T-helper 2 cell treated with Interferon-gamma antibody and Interleukin-4, amounts not matched to agents 5 μg/mL and 100 μg/mL, for 36 hours (primary cell): ENCODE measurements around the gene NKX2-2.

Experiments
- DNase-seq: peaks from one replicate; pipeline ENCODE4 v3.0.0; 2021; ENCODE audit warnings: low spot score
- H3K27ac Mint-ChIP-seq: one replicate; pipeline ENCODE4 v1.8.0; 2021; ENCODE audit warnings: mild to moderate bottlenecking, mixed read lengths
- H3K27me3 Mint-ChIP-seq: one replicate; pipeline ENCODE4 v1.8.0; 2021; ENCODE audit warnings: low read depth, mixed read lengths
- H3K36me3 Mint-ChIP-seq: one replicate; pipeline ENCODE4 v1.8.0; 2021; ENCODE audit warnings: low read depth, mixed read lengths
- H3K4me1 Mint-ChIP-seq: one replicate; pipeline ENCODE4 v1.8.0; 2021; ENCODE audit warnings: low read depth, mixed read lengths
- H3K4me3 Mint-ChIP-seq: one replicate; pipeline ENCODE4 v1.8.0; 2022; ENCODE audit warnings: mild to moderate bottlenecking, moderate library complexity, mixed read lengths
- H3K9me3 Mint-ChIP-seq: one replicate; pipeline ENCODE4 v1.8.0; 2021; ENCODE audit warnings: mixed read lengths

Gene NKX2-2

DNA sequence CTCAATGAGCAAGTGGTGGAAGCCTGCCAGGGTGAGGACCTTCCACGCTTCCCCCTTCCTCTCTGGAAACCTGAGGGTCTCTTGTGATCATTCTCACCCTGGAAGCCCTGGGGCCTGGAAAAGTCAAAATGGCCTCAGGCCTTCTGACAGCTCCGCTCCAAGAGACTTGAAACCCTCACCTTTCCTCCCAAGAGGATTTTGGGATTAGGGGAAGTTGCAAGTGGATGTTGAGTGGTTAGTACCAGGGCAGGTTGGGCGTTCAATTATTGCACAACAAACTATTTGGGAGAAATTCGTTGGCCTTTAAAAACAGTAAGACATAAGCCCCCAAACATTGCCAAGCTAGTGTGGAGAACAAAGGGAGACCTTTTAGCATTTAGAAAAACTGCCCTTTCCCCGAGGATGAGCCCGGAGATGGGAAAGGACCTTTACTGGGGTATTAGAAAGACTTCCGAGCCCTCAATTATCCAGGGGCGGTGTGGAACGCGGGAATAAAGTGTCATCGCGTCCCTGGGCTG is 4.7 kb downstream of the NKX2-2 start:
- Mint-ChIP-seq H3K9me3 (no peaks in the 10 kb centered on the region), H3K27ac (no peak overlapping the region), H3K27me3 (peaks cover 74% of the 10 kb centered on the region), H3K4me3 (peak overlapping the region; percentile 77), H3K4me1 (peaks cover 22% of the 10 kb centered on the region), H3K36me3 (peaks cover 2% of the 10 kb centered on the region)
- DNase-seq = no peak

DNA sequence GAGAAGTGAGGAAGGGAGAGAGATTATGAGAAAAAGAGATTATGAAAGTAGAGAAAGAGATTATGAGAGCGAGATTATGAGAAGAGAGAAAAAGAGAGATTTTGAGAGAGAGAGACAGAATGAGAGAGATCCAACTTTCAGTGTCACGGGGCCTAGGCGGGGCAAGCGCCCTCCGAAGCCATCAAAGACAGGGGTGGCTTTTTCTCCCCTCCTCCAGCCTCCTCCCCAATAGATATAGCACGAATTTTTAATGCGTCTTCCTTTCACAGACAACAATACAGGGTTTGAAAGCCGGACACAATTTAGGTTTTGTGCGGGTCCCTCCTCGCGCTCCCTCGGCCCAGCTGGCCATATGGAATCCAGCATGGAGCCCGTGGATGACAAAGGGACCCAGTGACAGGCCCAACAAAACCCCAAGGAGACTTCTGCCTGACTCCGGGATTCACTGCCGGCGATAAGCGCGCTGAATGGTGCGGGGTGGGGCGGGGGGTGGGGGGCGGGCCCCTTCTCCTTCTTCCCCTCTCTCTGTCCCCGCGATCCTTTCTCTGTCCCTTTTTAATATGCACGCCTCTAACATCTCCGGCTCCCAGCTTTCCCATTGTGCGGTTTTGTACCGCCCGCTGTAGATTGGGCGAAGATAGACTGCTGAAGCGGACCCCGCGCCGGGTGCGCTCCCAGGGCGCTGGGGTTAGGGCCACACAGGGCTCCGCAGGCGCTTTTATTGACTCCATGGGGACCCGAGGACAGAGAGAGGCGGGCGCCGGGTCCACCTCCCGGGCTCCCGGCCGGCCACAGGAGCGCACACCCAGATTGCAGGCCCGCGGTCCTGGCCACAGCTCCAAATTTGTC is 5.4 kb downstream of the NKX2-2 start:
- DNase-seq = no peak
- Mint-ChIP-seq H3K9me3 (no peaks in the 10 kb centered on the region), H3K27me3 (peaks cover 75% of the 10 kb centered on the region), H3K4me1 (peaks cover 27% of the 10 kb centered on the region), H3K27ac (peak overlapping the region; percentile 21), H3K4me3 (no peak overlapping the region), H3K36me3 (peaks cover 2% of the 10 kb centered on the region)

DNA sequence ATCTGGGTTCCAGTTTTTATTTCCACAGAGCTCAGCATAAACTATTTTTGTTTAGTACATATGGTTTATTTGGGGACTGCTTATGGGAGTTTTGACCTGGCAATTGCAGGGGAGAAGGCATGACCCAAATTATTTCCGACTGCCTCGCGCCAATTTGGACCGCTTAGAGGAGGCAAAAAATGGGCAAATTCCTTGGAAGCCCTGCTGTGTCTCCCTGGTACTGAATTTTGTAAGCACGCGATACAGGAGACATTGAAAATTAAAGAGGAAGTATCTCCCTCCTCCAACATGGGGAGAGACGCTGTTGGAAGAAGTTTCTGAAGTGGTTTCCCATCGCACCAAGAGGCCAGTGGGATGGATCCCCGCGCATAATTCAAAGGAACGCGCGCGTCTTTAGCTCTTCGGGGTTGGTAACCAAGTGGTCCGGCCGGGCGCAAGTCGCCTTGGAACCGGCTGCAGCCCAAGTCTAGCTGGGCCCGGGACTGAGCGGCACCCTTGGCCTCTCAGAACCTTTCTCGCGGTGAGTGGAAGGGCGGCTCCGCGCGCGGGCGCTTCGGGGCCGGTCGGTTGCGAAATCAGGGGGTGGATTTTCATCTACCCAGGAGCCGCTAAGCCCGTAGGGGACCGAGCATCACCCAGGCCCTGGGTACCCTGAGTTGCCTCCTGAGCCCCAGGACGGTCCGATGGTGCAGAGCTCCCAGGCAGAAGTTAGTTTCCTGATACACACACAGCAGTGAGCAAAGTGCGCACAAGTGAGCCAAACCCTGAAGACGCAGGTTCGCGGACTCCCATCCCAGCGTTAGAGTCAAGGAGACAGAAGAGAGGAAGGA is 6.2 kb downstream of the NKX2-2 start:
- Mint-ChIP-seq H3K36me3 (peaks cover 2% of the 10 kb centered on the region), H3K9me3 (no peaks in the 10 kb centered on the region), H3K27me3 (peaks cover 70% of the 10 kb centered on the region), H3K4me1 (peaks cover 32% of the 10 kb centered on the region), H3K4me3 (no peak overlapping the region), H3K27ac (peak overlapping the region; percentile 21)
- DNase-seq = no peak

DNA sequence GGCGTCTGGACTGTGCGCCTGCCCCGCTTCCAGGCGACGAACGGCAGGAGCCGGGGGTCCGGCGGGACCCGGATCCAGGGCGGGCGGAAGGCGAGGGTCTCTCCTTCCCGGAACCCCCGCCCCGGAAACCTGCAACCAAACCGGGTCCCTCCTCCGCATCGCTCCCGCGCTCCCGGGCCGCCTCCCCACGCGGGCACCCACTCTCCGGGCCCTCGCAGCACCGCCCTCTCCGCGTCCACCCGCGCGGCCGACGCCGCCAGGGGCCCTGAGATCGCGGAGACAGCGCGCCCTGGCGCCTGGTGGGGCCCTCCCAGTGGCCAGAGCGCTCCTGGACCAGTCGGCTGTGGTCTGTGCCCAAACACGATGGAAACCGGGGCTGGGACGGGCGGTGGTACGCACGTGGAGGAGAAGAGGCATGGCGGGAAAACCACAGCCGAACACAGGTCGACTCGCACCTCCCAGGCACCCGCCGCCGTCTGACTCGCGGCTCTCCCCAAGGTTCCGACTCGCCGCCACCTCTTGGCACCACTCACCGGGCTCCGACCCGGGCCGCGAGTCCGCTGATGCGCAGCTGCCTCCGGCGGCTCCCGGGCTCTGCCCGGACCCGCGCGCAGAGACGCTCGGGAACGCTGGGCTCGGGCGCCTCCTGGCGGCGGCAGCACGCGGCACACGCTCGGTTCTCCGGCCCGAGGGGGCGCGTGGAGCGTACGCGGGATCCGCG is 7.9 kb downstream of the NKX2-2 start:
- Mint-ChIP-seq H3K27me3 (peaks cover 55% of the 10 kb centered on the region), H3K36me3 (peaks cover 2% of the 10 kb centered on the region), H3K27ac (peak overlapping the region; percentile 55), H3K4me3 (peak overlapping the region; percentile 71), H3K9me3 (no peaks in the 10 kb centered on the region), H3K4me1 (peaks cover 26% of the 10 kb centered on the region)
- peak; percentile 64 for DNase-seq

DNA sequence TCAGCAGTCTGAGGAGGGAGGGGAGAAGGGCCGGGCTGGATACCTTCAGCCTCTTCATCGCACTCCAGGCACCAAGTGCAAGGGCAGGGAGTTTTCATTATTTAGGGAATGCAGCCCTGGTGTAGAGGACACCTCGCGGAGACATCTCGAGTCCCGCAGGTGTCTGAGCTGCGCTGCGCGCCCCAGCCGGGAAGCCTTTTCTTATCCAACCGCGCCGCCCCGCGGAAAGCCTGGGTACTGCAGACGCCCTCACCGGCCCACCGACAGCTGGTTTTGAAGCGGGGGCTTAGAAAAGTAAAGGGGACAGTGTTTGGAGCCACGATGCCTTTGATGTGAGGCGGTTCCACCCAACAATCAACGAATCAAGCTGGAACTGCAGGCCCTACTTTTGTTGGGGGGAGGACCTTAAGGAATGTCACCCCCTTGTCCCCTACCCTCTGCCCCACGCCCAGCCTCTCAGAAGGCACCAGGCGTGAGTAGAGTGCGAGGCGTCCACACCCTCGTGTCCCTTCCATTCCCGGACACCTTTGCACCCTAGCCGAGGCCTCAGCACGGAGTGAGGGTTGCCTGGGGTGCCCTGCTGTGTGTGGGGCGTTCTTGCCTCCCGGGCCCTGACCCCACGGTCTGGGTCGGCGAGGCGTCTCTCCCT is 8.6 kb downstream of the NKX2-2 start:
- peaks cover 52% of the 10 kb centered on the region for H3K27me3 Mint-ChIP-seq

DNA sequence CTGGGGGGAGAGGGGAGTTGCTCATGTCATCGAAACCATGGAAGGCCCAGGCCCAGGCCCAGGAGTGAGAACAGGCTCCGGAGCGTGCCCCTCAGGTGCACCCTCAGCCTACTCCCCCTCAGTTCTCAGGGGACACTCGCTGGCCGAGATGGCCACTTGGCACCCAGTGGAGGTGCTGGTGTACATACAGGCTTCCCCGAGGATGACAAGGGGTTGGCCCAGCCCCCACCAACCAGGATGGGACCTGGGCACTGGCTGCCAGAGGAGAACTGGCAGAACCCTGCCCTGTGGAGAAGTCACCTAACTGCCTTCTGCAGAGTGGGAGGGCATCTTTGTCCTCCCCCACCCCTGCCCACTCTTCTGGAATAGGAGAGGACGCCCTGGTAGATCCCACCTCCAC is 9.5 kb downstream of the NKX2-2 start:
- H3K9me3 Mint-ChIP-seq = no peaks in the 10 kb centered on the region

More for the DNA sequence above, 8.6 kb downstream of the NKX2-2 start:
- no peak overlapping the region for H3K27ac Mint-ChIP-seq
- H3K4me3 Mint-ChIP-seq = peak overlapping the region; percentile 52
- H3K36me3 Mint-ChIP-seq = peaks cover 2% of the 10 kb centered on the region
- H3K4me1 Mint-ChIP-seq = peaks cover 24% of the 10 kb centered on the region
- DNase-seq = peak; percentile 63
- no peaks in the 10 kb centered on the region for H3K9me3 Mint-ChIP-seq

DNA sequence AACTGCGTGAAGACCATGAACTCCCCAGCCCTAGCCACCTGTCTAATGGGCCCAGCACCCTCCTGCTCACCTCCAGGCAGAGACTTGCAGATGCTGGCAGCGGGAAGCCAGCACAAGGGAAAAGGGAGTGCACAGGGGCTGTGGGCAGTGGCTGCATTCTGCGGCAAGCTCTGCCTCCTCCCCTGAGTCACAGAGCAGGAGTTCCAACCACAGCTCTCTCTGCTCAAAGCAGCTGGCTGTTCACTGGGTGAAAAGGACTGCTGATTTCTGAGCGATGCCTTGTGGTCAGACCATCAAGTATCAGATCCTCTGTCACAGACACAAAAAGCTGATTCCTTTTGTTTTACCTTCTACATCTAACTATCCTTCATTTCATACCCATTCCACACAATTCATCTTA is 10.5 kb downstream of the NKX2-2 start:
- H3K4me3 Mint-ChIP-seq = no peak overlapping the region
- H3K27me3 Mint-ChIP-seq = peaks cover 42% of the 10 kb centered on the region
- H3K4me1 Mint-ChIP-seq = peaks cover 18% of the 10 kb centered on the region
- H3K27ac Mint-ChIP-seq = no peak overlapping the region
- H3K9me3 Mint-ChIP-seq = no peaks in the 10 kb centered on the region
- peak; percentile 48 for DNase-seq
- peaks cover 2% of the 10 kb centered on the region for H3K36me3 Mint-ChIP-seq

More for the DNA sequence above, 9.5 kb downstream of the NKX2-2 start:
- Mint-ChIP-seq H3K4me3 (no peak overlapping the region), H3K27ac (no peak overlapping the region), H3K27me3 (peaks cover 50% of the 10 kb centered on the region), H3K36me3 (peaks cover 2% of the 10 kb centered on the region), H3K4me1 (peaks cover 18% of the 10 kb centered on the region)
- no peak for DNase-seq

DNA sequence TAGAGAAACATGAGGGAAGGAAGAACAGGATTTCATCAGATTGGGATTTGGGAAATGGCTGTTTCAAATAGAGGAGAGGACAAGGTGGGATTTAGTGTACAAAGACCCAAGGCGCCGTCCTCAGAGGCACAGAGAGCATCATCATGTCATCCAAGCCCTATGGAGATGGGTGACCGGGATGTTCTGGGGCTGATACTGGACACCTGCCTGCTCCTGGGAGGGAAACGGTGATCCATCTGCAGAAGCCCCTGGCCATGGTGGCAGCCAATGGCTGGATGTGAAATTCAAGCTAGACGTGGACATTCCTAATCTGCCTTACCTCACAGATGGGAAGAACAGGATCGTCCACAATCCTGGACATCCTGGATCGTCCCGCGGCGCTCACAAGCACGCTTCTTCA is 12.7 kb downstream of the NKX2-2 start:
- no peaks in the 10 kb centered on the region for H3K36me3 Mint-ChIP-seq
- H3K9me3 Mint-ChIP-seq = no peaks in the 10 kb centered on the region
- peaks cover 29% of the 10 kb centered on the region for H3K27me3 Mint-ChIP-seq
- DNase-seq = no peak
- H3K4me3 Mint-ChIP-seq = no peak overlapping the region
- H3K4me1 Mint-ChIP-seq = peaks cover 15% of the 10 kb centered on the region
- H3K27ac Mint-ChIP-seq = no peak overlapping the region

DNA sequence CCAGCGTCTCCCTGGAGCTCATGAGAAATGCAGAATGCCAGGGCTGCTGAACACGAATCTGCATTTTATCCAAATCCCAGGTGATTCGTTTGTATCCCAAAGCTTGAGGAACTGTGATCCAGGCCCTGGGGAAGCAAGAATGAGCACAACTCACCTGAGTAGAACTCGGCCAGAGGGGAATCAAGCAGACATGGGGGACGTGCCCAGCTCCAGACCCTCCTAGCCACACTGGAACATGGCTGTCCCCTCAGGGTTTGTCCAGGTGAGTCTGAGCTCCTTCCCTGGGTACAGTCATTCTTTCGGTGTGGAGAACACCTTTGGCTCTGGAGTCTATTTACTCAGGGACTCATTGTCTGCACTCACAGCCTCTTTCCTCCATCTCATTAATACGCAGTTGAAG is 13.3 kb downstream of the NKX2-2 start:
- peaks cover 15% of the 10 kb centered on the region for H3K4me1 Mint-ChIP-seq
- no peaks in the 10 kb centered on the region for H3K9me3 Mint-ChIP-seq
- H3K4me3 Mint-ChIP-seq = no peak overlapping the region
- DNase-seq = no peak
- peaks cover 29% of the 10 kb centered on the region for H3K27me3 Mint-ChIP-seq
- no peaks in the 10 kb centered on the region for H3K36me3 Mint-ChIP-seq
- H3K27ac Mint-ChIP-seq = no peak overlapping the region

DNA sequence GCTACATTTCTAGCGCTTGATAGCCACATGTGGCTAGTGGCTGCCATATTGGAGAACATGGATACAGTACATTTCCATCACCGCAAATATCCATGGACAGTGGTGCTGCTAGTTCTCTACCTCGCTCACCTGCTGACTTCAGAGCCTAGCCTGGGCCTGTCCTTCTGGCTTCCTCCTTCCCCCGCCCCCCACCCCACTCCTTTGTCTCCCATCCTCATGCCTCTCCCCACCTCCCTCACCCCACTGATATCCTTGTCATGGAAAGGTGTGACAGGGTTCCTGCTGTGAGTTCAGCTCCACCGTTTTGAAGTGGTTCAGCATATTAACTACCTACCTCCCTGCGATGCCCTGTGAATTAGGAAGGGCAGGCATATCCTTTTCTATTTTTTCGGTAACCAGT is 14.2 kb downstream of the NKX2-2 start:
- H3K36me3 Mint-ChIP-seq = no peaks in the 10 kb centered on the region
- no peak overlapping the region for H3K27ac Mint-ChIP-seq
- peaks cover 22% of the 10 kb centered on the region for H3K27me3 Mint-ChIP-seq
- peaks cover 10% of the 10 kb centered on the region for H3K4me1 Mint-ChIP-seq
- H3K4me3 Mint-ChIP-seq = no peak overlapping the region
- DNase-seq = no peak
- no peaks in the 10 kb centered on the region for H3K9me3 Mint-ChIP-seq

DNA sequence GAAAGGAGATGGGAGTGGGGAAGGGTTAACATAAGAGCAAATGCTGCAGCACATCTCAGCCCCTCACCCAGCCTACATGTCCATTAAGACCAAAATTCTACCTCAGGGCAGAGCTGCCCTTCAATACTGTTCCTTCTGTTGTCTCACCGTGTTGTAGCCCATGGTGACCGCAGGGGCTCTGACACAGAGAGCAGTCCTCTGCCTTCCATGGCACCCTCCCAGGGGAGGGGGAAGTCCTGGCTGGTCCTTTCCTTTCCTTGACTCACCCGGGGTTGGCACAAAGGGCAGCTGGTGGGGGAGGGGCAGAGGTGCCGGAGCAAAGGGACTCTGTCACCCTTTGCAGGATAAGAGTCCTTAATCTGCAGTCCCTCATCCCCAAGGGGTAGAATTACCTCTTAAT is 15.2 kb downstream of the NKX2-2 start:
- Mint-ChIP-seq H3K4me3 (no peak overlapping the region), H3K9me3 (no peaks in the 10 kb centered on the region), H3K36me3 (no peaks in the 10 kb centered on the region), H3K27me3 (peaks cover 23% of the 10 kb centered on the region), H3K27ac (no peak overlapping the region), H3K4me1 (peaks cover 6% of the 10 kb centered on the region)
- DNase-seq = no peak

DNA sequence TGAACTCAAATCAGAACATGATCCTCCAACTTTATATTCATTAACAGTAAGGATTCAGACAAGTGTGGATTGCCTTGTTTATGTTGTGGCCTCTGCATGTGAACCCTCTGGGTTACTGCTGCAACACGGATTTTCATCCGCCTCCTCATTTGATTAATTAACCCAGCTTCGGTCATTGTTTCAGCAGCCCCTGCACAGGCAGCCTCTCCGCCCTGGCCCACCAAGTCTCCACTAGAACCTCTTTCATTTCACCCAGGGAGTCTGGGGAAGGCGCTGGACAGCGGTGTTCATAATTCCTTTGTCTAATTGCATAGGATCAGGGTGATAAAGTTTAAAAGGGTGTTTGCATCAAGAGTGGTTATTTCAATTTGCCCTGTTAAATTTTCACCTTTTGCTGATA is 15.7 kb downstream of the NKX2-2 start:
- Mint-ChIP-seq H3K27ac (no peak overlapping the region), H3K36me3 (no peaks in the 10 kb centered on the region), H3K4me3 (no peak overlapping the region), H3K9me3 (no peaks in the 10 kb centered on the region), H3K4me1 (peaks cover 3% of the 10 kb centered on the region), H3K27me3 (peaks cover 22% of the 10 kb centered on the region)
- DNase-seq = no peak

DNA sequence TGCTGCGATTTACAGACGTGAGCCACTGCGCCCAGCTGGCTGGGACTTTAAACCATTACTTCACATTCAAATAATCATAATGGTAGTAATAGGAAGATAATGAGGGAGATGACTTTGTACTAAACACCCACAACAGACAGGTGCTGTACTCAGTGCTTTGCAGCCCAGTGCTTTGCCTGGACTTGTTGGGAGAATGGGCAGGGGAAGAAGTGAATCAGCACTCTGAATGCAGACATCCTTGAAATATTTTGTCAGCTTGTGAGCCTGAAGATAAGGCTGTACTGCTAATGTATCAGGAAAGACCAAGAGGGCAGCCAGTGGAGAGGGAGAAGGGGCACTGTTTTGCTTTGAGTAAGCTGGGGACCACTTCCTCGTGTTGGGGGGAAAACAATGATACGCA is 17.4 kb downstream of the NKX2-2 start:
- H3K4me1 Mint-ChIP-seq = no peaks in the 10 kb centered on the region
- peaks cover 26% of the 10 kb centered on the region for H3K27me3 Mint-ChIP-seq
- no peaks in the 10 kb centered on the region for H3K36me3 Mint-ChIP-seq
- no peak overlapping the region for H3K27ac Mint-ChIP-seq
- DNase-seq = no peak
- H3K4me3 Mint-ChIP-seq = no peak overlapping the region
- no peaks in the 10 kb centered on the region for H3K9me3 Mint-ChIP-seq
